H1 (cell line): ENCODE measurements around the gene LSM4. TPM values are rescaled to one million over a fixed set of nuclear protein-coding genes. Genes with fewer than 3 reads are reported as not detected.
A peak's percentile ranks its signal among the peaks of the same experiment; 100 is the strongest.

Experiments used
- CTCF ChIA-PET: fragments of 300-600 bp; sonication (Branson Sonifier 250); formaldehyde crosslinking; loops from one replicate; lab custom pipeline; 2021; ENCODE audit not compliant: partially characterized antibody; lab: Charles Lee
- POLR2A ChIA-PET: fragments of 300-600 bp; sonication (Branson Sonifier 250); formaldehyde crosslinking; loops from one replicate; lab custom pipeline; 2021; ENCODE audit warnings: inconsistent platforms; ENCODE audit not compliant: partially characterized antibody; lab: Charles Lee
- DNase-seq, 2 experiments: peaks; one replicate each; pipeline versions ENCODE4 v3.0.0 to v3.0.0-alpha.2; 2010 to 2022; ENCODE audit warnings: low spot score in 2 of 2, low read depth in 1 of 2, mixed read lengths in 1 of 2
- FAIRE-seq: peaks from 2 replicates; lab custom pipeline; 2011; peaks lifted over from hg19 to GRCh38; lab: Jason Lieb, UNC
- H2AFZ ChIP-seq: 2 replicates; pipeline ENCODE4 v1.8.1; 2012; ENCODE audit warnings: low read length, inconsistent platforms
- H2AK5ac ChIP-seq: 2 replicates; pipeline ENCODE4 v1.6.1; 2013; ENCODE audit warnings: low read depth, low read length
- H2BK120ac ChIP-seq: replicated peaks from 2 replicates; pipeline ENCODE3; 2013; ENCODE audit warnings: low read depth, low read length, inconsistent platforms
- H2BK12ac ChIP-seq: 2 replicates; pipeline ENCODE4 v1.6.1; 2013; ENCODE audit warnings: low read depth, low read length
- H2BK15ac ChIP-seq: 2 replicates; pipeline ENCODE4 v1.6.1; 2013; ENCODE audit warnings: low read length
- H2BK20ac ChIP-seq: 2 replicates; pipeline ENCODE4 v1.6.1; 2013; ENCODE audit warnings: low read length
- H2BK5ac ChIP-seq: 2 replicates; pipeline ENCODE4 v1.6.1; 2013; ENCODE audit warnings: low read depth, low read length
- H3K14ac ChIP-seq: 2 replicates; pipeline ENCODE4 v1.6.1; 2013; ENCODE audit warnings: inconsistent platforms; ENCODE audit not compliant: insufficient read length
- H3K18ac ChIP-seq: 2 replicates; pipeline ENCODE4 v1.6.1; 2013; ENCODE audit warnings: low read length; ENCODE audit errors: extremely low read depth
- H3K23ac ChIP-seq: 2 replicates; pipeline ENCODE4 v1.6.1; 2013; ENCODE audit warnings: inconsistent platforms; ENCODE audit not compliant: insufficient read length
- H3K23me2 ChIP-seq: 2 replicates; pipeline ENCODE4 v1.6.1; 2013; ENCODE audit warnings: low read depth, low read length
- H3K27ac ChIP-seq: 2 replicates; pipeline ENCODE4 v1.6.1; 2011; ENCODE audit warnings: low read depth, low read length, inconsistent platforms
- H3K27me3 ChIP-seq, 4 experiments: replicated peaks in 1 of 4; 1 replicate in 1 of 4; 2 replicates in 3 of 4; pipeline versions ENCODE4 v1.6.1 to v1.8.1; 2011 to 2013; ENCODE audit warnings: low read length in 3 of 4, mild to moderate bottlenecking in 3 of 4, inconsistent platforms in 2 of 4, mixed read lengths in 2 of 4, moderate library complexity in 1 of 4; ENCODE audit not compliant: control insufficient read depth in 3 of 4, insufficient read depth in 3 of 4; ENCODE audit errors: extremely low read depth in 1 of 4
- H3K36me3 ChIP-seq, 4 experiments: 2 replicates each; pipeline versions ENCODE4 v1.6.1 to v1.8.1; 2011 to 2013; ENCODE audit warnings: mild to moderate bottlenecking in 4 of 4, low read length in 3 of 4, moderate library complexity in 2 of 4, control low read depth in 1 of 4, inconsistent platforms in 1 of 4; ENCODE audit not compliant: insufficient read depth in 4 of 4, control insufficient read depth in 2 of 4
- H3K4ac ChIP-seq: replicated peaks from 2 replicates; pipeline ENCODE3; 2013; ENCODE audit warnings: low read length, low read depth, mixed read lengths, inconsistent platforms; ENCODE audit not compliant: insufficient read length
- H3K4me1 ChIP-seq, 4 experiments: replicated peaks in 1 of 4; 1 replicate in 1 of 4; 2 replicates in 3 of 4; pipeline versions ENCODE4 v1.6.1 to v1.8.1; 2011 to 2013; ENCODE audit warnings: low read length in 3 of 4, inconsistent platforms in 2 of 4, mixed read lengths in 1 of 4; ENCODE audit not compliant: insufficient read depth in 4 of 4, control insufficient read depth in 3 of 4
- H3K4me2 ChIP-seq, 2 experiments: 2 replicates each; pipeline versions ENCODE4 v1.6.1 to v1.8.1; 2011 to 2013; ENCODE audit warnings: low read depth in 2 of 2, low read length in 2 of 2, control low read depth in 1 of 2, inconsistent platforms in 1 of 2, mild to moderate bottlenecking in 1 of 2; ENCODE audit not compliant: insufficient read depth in 1 of 2
- H3K4me3 ChIP-seq, 4 experiments: fragments of 200-600, 300-600 bp in 1 of 4; sonication (generic), shearing (Covaris generic), sonication (Bioruptor Twin) in 1 of 4; 2 replicates each; pipeline versions ENCODE4 v1.5.1 to v1.8.1; 2011 to 2016; ENCODE audit warnings: low read length in 4 of 4, low read depth in 3 of 4, control low read depth in 2 of 4, inconsistent platforms in 2 of 4, mild to moderate bottlenecking in 2 of 4, mixed read lengths in 1 of 4, moderate library complexity in 1 of 4; ENCODE audit not compliant: insufficient read depth in 2 of 4; ENCODE audit errors: extremely low read depth in 1 of 4
- H3K56ac ChIP-seq: replicated peaks from 2 replicates; pipeline ENCODE3; 2013; ENCODE audit warnings: low read depth, mild to moderate bottlenecking, mixed read lengths, low read length, inconsistent platforms; ENCODE audit not compliant: insufficient read length
- H3K79me1 ChIP-seq: 2 replicates; pipeline ENCODE4 v1.6.1; 2013; ENCODE audit warnings: low read depth, low read length, control low read depth
- H3K79me2 ChIP-seq, 2 experiments: 2 replicates each; pipeline versions ENCODE4 v1.6.1 to v1.8.1; 2012 to 2013; ENCODE audit warnings: low read length in 2 of 2, mild to moderate bottlenecking in 2 of 2, inconsistent platforms in 1 of 2; ENCODE audit not compliant: insufficient read depth in 2 of 2, control insufficient read depth in 1 of 2
- H3K9ac ChIP-seq, 4 experiments: replicated peaks in 1 of 4; 1 replicate in 1 of 4; 2 replicates in 3 of 4; pipeline versions ENCODE4 v1.6.1 to v1.8.1; 2011 to 2013; ENCODE audit warnings: low read depth in 3 of 4, low read length in 3 of 4, control low read depth in 2 of 4, mild to moderate bottlenecking in 2 of 4, moderate library complexity in 2 of 4, inconsistent platforms in 1 of 4; ENCODE audit errors: extremely low read depth in 1 of 4
- H3K9me3 ChIP-seq, 2 experiments: 2 replicates each; pipeline versions ENCODE4 v1.6.1 to v1.8.1; 2012 to 2013; ENCODE audit warnings: mild to moderate bottlenecking in 2 of 2, moderate library complexity in 2 of 2, control low read depth in 1 of 2, inconsistent platforms in 1 of 2, low read depth in 1 of 2, low read length in 1 of 2, mixed read lengths in 1 of 2; ENCODE audit not compliant: insufficient read depth in 2 of 2
- H4K20me1 ChIP-seq, 2 experiments: replicated peaks in 1 of 2; 2 replicates each; pipeline versions ENCODE3 to v1.8.1; 2011 to 2013; ENCODE audit warnings: inconsistent platforms in 2 of 2, low read length in 2 of 2, mild to moderate bottlenecking in 1 of 2; ENCODE audit not compliant: insufficient read depth in 2 of 2, control insufficient read depth in 1 of 2
- H4K5ac ChIP-seq: 2 replicates; pipeline ENCODE4 v1.6.1; 2013; ENCODE audit warnings: low read length, low read depth, mixed read lengths, inconsistent platforms; ENCODE audit not compliant: insufficient read length
- H4K8ac ChIP-seq: 2 replicates; pipeline ENCODE4 v1.8.0; 2013; ENCODE audit warnings: mild to moderate bottlenecking, moderate library complexity, low read length, inconsistent platforms; ENCODE audit not compliant: insufficient read depth; ENCODE audit errors: extremely low read depth
- H4K91ac ChIP-seq: replicated peaks from 2 replicates; pipeline ENCODE3; 2013; ENCODE audit warnings: low read length, mixed read lengths, inconsistent platforms; ENCODE audit not compliant: insufficient read length
- ASH2L ChIP-seq: fragments of 200-600, 300-600 bp; sonication (generic); IDR thresholded peaks from one replicate; pipeline ENCODE4 v1.7.1; 2017; ENCODE audit warnings: low read length
- CEBPB ChIP-seq: IDR thresholded peaks from 2 replicates; pipeline ENCODE4 v1.6.1; 2012; ENCODE audit warnings: low read depth, low read length
- CTBP2 ChIP-seq: IDR thresholded peaks from 2 replicates; pipeline ENCODE4 v1.7.0; 2011; ENCODE audit warnings: borderline replicate concordance, mild to moderate bottlenecking, moderate library complexity, mixed read lengths, low read length; ENCODE audit not compliant: insufficient read depth, insufficient read length
- JUND ChIP-seq: IDR thresholded peaks from 2 replicates; pipeline ENCODE4 v1.6.1; 2011; ENCODE audit warnings: mild to moderate bottlenecking, improper control_type of control experiment, low read length
- KDM4A ChIP-seq: IDR thresholded peaks from one replicate; pipeline ENCODE4 v1.7.1; 2012; ENCODE audit warnings: low read depth, mild to moderate bottlenecking, moderate library complexity, low read length, inconsistent platforms; ENCODE audit not compliant: severe bottlenecking
- POU5F1 ChIP-seq: IDR thresholded peaks from 2 replicates; pipeline ENCODE4 v1.6.1; 2011; ENCODE audit warnings: low read depth, mild to moderate bottlenecking, low read length, moderate library complexity
- RAD21 ChIP-seq, 2 experiments: IDR thresholded peaks in 1 of 2; conservative IDR thresholded peaks in 1 of 2; 2 replicates each; pipeline ENCODE4 v1.6.1; 2011; ENCODE audit warnings: low read depth in 2 of 2, low read length in 2 of 2, improper control_type of control experiment in 1 of 2, inconsistent platforms in 1 of 2, mild to moderate bottlenecking in 1 of 2, moderate library complexity in 1 of 2
- SIN3A ChIP-seq, 2 experiments: IDR thresholded peaks in 1 of 2; conservative IDR thresholded peaks in 1 of 2; 2 replicates each; pipeline ENCODE4 v1.6.1; 2011 to 2012; ENCODE audit warnings: low read length in 2 of 2, improper control_type of control experiment in 1 of 2, low read depth in 1 of 2, mild to moderate bottlenecking in 1 of 2
- SIX5 ChIP-seq: IDR thresholded peaks from 2 replicates; pipeline ENCODE4 v1.6.1; 2011; ENCODE audit warnings: mild to moderate bottlenecking, low read depth, low read length
- SP1 ChIP-seq: IDR thresholded peaks from 2 replicates; pipeline ENCODE4 v1.6.1; 2011; ENCODE audit warnings: low read depth, low read length
- SUZ12 ChIP-seq: fragments of 200-600 bp; sonication (generic); IDR thresholded peaks from 2 replicates; pipeline ENCODE4 v1.6.1; 2012; ENCODE audit warnings: mild to moderate bottlenecking, inconsistent platforms, low read length, moderate library complexity, mixed read lengths
- TAF1 ChIP-seq: IDR thresholded peaks from 2 replicates; pipeline ENCODE4 v1.6.1; 2011; ENCODE audit warnings: mild to moderate bottlenecking, low read depth, low read length
- WGBS, 2 experiments: shearing (Covaris generic) in 1 of 2; methylation state at CpG; one replicate each; pipeline versions ENCODE4 v1.1.6 to v1.1.7; 2013 to 2015; ENCODE audit warnings: low lambda C conversion rate in 2 of 2, mixed read lengths in 2 of 2, inconsistent platforms in 1 of 2, low coverage in 1 of 2, missing lambda C conversion rate in 1 of 2; ENCODE audit not compliant: insufficient replicate concordance in 2 of 2, insufficient coverage in 1 of 2, insufficient read length in 1 of 2; ENCODE audit errors: extremely low coverage in 1 of 2, missing lambda C conversion rate in 1 of 2; 5-methylcytosine and 5-hydroxymethylcytosine counted together
- polyA plus RNA-seq, 7 experiments: library from polyadenylated mRNA; depleted of rRNA in 3 of 7; stranded (reverse) in 5 of 7; unstranded in 2 of 7; fragments of >200 nt in 5 of 7; fragments of 200-250 nt in 2 of 7; gene quantifications; 1 replicate in 5 of 7; 2 replicates in 1 of 7; 4 replicates in 1 of 7; pipeline versions ENCODE4 v1.2.1 to v1.2.3, GENCODE V29; 2011 to 2013; ENCODE audit warnings: missing spikeins in 2 of 7, mixed read lengths in 2 of 7
- total RNA-seq: library from RNA; stranded (reverse); fragmentation: NEBNext Ultra II Directional; extraction: Animal tissue kit (Norgen Biotek cat#: 25700); gene quantifications from 2 replicates; pipeline ENCODE4 v1.2.1, GENCODE V29; 2021

LSM4 gene
- total and polyA plus RNA-seq, 2 of the 8 experiments (the other 6 are each of a cell fraction or from before 2014, with no cell fraction given): 302 to 319 TPM

- 1% methylated on average over 15 of the region's 20 CpGs; no CpG with 5 or more reads in 1 of the 2 experiments for WGBS, 2 experiments
- H3K9ac ChIP-seq: peak overlapping the region in 3 of 4 experiments; percentile 49 to 65 (median 62); a peak in 5 of 7 replicates
- H3K4me3 ChIP-seq: peak overlapping the region; percentile 55 to 75 (median 66)
- peaks cover 4 to 33% (median 26%) of the 10 kb centered on the region in 4 experiments for H3K4me1 ChIP-seq
- DNase-seq (peak in 1 of 2 experiments; percentile 82), FAIRE-seq (no peak)
- H4K91ac ChIP-seq: peak overlapping the region; percentile 98
- H3K9me3 ChIP-seq: no peaks in the 10 kb centered on the region
- ChIA-PET POLR2A (interaction anchor here (0.7 to 6.2 kb wide), 26 partner anchors 9 to 139 kb away, joined by 3 to 237 read pairs (median 4); partner anchors contain the start of genes IQCN, JUND, LSM4 and SSBP4), CTCF (interaction anchor here (0.6 to 3.5 kb wide), 11 partner anchors 10 to 118 kb away, joined by 3 to 52 read pairs (median 4); partner anchors contain the start of genes IQCN and JUND)
- H3K27me3 ChIP-seq: no peaks in the 10 kb centered on the region
- no peak overlapping the region for H3K23ac ChIP-seq
- H3K4ac ChIP-seq: peak overlapping the region; percentile 85
- peak overlapping the region; percentile 75 to 84 for H3K4me2 ChIP-seq
- peak overlapping the region; percentile 65; the same call in 1 of the 2 replicates for H2BK15ac ChIP-seq
- peak overlapping the region; percentile 46 for H4K5ac ChIP-seq
- H3K56ac ChIP-seq: peak overlapping the region; percentile 83
- H3K79me2 ChIP-seq: no peaks in the 10 kb centered on the region
- peak overlapping the region; percentile 97 for H2BK5ac ChIP-seq
- no peaks in the 10 kb centered on the region; a peak in 1 of 8 replicates for H3K36me3 ChIP-seq
- peak overlapping the region; percentile 90; the same call in 1 of the 2 replicates for H4K8ac ChIP-seq
- H2BK20ac ChIP-seq: peak overlapping the region; percentile 66; the same call in 1 of the 2 replicates
- peak overlapping the region; percentile 81 for H3K27ac ChIP-seq
- H2BK120ac ChIP-seq: peak overlapping the region; percentile 81
- peak overlapping the region; percentile 52 for H3K18ac ChIP-seq
- H2AK5ac ChIP-seq: no peak overlapping the region
- peaks cover 27% of the 10 kb centered on the region for H3K23me2 ChIP-seq
- H3K79me1 ChIP-seq: no peaks in the 10 kb centered on the region
- H2BK12ac ChIP-seq: peak overlapping the region; percentile 63; the same call in 1 of the 2 replicates
- H4K20me1 ChIP-seq: peaks cover 0 to 8% of the 10 kb centered on the region in 2 experiments
- H3K14ac ChIP-seq: peak overlapping the region; percentile 50
- H2AFZ ChIP-seq: 0 out of 2 replicates have a peak overlapping the region, but pooled peaks have one; percentile 3
- TF ChIP-seq ASH2L (peak; percentile 83), SIX5 (no peak), POU5F1 (no peak), SP1 (no peak), SIN3A (conservative IDR thresholded peaks at IDR 0.05 in 1 of 2, IDR thresholded peaks at IDR 0.05 in 1 of 2; ENCODE audit: low read depth in 1 of 2, low read length in 2 of 2) (0 out of 4 replicates have a peak, but pooled peaks of 1 of the 2 experiments have one; percentile 14), KDM4A (peak; percentile 32), JUND (no peak), CTBP2 (peak; percentile 93), CEBPB (peak; percentile 94), TAF1 (0 out of 2 replicates have a peak, but pooled peaks have one; percentile 18), RAD21 (IDR thresholded peaks at IDR 0.05 in 1 of 2, conservative IDR thresholded peaks at IDR 0.05 in 1 of 2; ENCODE audit: low read depth in 2 of 2, low read length in 2 of 2) (no peak), SUZ12 (peak; percentile 25; the same call in 1 of the 2 replicates)
Measured at GRCh38 chr19:18292462-18292809, 30.4 kb downstream of the LSM4 start.
